Right cardiac atrium (tissue), 5 donors: Measurements from ENCODE around the gene VSIR. TPM values are rescaled to one million over a fixed set of nuclear protein-coding genes. Genes with fewer than 3 reads are reported as not detected.
A peak's percentile ranks its signal among the peaks of the same experiment; 100 is the strongest.

Experiments
- ATAC-seq, 2 donors: fragments of 200-7000 bp; cut with Tn5 transposase; one replicate each; pipeline versions ENCODE4 v1.8.0 to v1.9.1; 2020; ENCODE audit warnings: moderate library complexity in 2 of 2, mild to moderate bottlenecking in 1 of 2
- DNase-seq, 3 donors: peaks; one replicate each; pipeline ENCODE4 v3.0.0-alpha.2; 2020
- H3K27ac ChIP-seq: one replicate; pipeline ENCODE4 v1.5.1; 2013; ENCODE audit warnings: mild to moderate bottlenecking, low read length, control low read depth, moderate library complexity
- H3K27me3 ChIP-seq: one replicate; pipeline ENCODE4 v1.6.1; 2013; ENCODE audit not compliant: control insufficient read depth, insufficient read depth
- H3K4me1 ChIP-seq: one replicate; pipeline ENCODE4 v1.6.1; 2013; ENCODE audit warnings: low read length; ENCODE audit not compliant: control insufficient read depth, insufficient read depth
- H3K4me3 ChIP-seq: one replicate; pipeline ENCODE4 v1.5.1; 2013; ENCODE audit warnings: low read length, control low read depth
- H3K9me3 ChIP-seq: one replicate; pipeline ENCODE4 v1.6.1; 2013; ENCODE audit warnings: low read length; ENCODE audit not compliant: control insufficient read depth
- WGBS: extraction: QIAGEN DNeasy Blood & Tissue Kit; methylation state at CpG from one replicate; pipeline ENCODE4 v1.1.7; 2013; 5-methylcytosine and 5-hydroxymethylcytosine counted together
- intact Hi-C, 4 donors: fragments of 100-400 bp; cut with DNase I; formaldehyde crosslinking; loops; one replicate each; pipeline versions ENCODE4 v1.11.0 to v1.14.0; 2022 to 2023
- polyA plus RNA-seq: library from polyadenylated mRNA; stranded (reverse); fragments of 200-250 nt; gene quantifications from one replicate; pipeline ENCODE4 v1.2.3, GENCODE V29; 2013
- total RNA-seq, 4 donors: library from RNA; stranded (reverse); fragmentation: NEBNext Ultra II Directional; extraction: Animal tissue kit (Norgen Biotek cat#: 25700); gene quantifications; one replicate each; pipeline ENCODE4 v1.2.1, GENCODE V29; 2021
- donor health status: healthy with polysubstance abuse.
- donor health status: DM: no; HTN: yes; CAD: no.
- donor health status: DM: no; HTN: no; CAD: no.
- donor health status: DM: no; HTN: yes; CAD: no; lungs with severe emphysema.
- donor health status: DM: yes; HTN: yes; CAD: no.

VSIR gene
- total and polyA plus RNA-seq, 5 donors: 29.3 to 55.1 (median 36.8) TPM

DNA sequence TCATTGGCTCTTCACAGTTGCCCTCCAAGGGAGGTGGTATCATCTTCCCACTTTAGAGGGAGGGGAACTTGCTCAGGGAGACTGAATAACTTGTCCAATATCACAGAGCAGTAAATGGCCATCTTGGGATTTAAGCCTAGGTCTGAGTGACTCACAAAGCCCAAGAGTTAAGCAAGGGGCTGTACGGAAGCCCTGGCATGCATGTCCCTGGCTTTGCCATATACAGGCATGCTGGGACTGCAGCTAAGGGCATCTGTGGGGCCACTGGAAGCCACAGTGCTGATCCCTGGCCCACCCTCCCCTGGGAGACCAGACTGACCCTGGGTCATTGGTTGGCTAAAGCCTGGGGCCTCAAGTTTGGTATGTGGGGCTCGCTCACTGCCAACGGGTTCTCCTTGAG is 3.1 kb downstream of the VSIR start:
- DNase-seq: peak; percentile 36 to 67 (median 56)
- intact Hi-C loops: loop anchor here in 1 of 4 donors (5.0 kb wide), 1 partner anchor 53 kb away; the partner anchor contains the start of gene C10orf105
- 84% methylated on average over 3 of the region's 3 CpGs for WGBS
- Histone ChIP-seq H3K4me1 (peaks cover 31% of the 10 kb centered on the region), H3K27ac (peak overlapping the region; percentile 93), H3K4me3 (no peak overlapping the region), H3K9me3 (no peaks in the 10 kb centered on the region), H3K27me3 (no peaks in the 10 kb centered on the region)
- ATAC-seq: no peak

DNA sequence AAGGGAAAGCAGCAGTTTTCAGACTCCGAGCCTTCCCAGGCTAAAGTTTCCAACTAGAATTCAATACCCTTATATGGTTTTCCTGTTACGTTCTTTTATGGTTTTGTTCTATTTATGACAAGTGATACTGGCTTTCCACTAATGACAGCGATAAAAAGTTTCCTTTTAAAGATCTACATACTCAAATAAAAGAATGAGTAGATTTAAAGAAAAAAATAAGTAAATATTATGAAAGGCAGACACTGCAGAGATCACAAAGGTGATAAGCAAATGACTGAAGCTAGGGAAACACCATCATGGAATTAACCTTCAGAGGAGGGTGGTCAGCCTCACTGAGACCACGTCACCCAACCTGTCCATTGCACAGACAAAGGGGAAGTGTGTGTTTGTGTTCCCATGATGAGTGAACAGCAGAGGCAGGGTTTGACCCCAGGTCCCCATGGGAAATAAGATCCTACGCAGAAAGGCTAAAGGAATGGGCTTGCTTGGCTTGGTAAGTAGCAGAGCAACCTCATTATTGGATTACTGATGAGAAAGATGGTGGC is 4.0 kb downstream of the VSIR start:
- intact Hi-C loops: no loop called here
- H3K4me3 ChIP-seq: no peak overlapping the region
- 28% methylated on average over 5 of the region's 5 CpGs for WGBS
- peak overlapping the region; percentile 69 for H3K27ac ChIP-seq
- ATAC-seq: no peak
- no peaks in the 10 kb centered on the region for H3K9me3 ChIP-seq
- H3K27me3 ChIP-seq: no peaks in the 10 kb centered on the region
- peaks cover 39% of the 10 kb centered on the region for H3K4me1 ChIP-seq
- peak in 2 of 3 donors; percentile 21 to 27 for DNase-seq

- intact Hi-C loops: no loop called here
- H3K27ac ChIP-seq: peak overlapping the region; percentile 88
- peak; percentile 18 to 40 for ATAC-seq
- no peaks in the 10 kb centered on the region for H3K9me3 ChIP-seq
- H3K27me3 ChIP-seq: no peaks in the 10 kb centered on the region
- peak; percentile 84 to 94 (median 92) for DNase-seq
- 31% methylated on average over 10 of the region's 10 CpGs for WGBS
- H3K4me1 ChIP-seq: peaks cover 37% of the 10 kb centered on the region
- no peak overlapping the region for H3K4me3 ChIP-seq
Measured at GRCh38 chr10:71767420-71768035, 5.8 kb downstream of the VSIR start.

DNA sequence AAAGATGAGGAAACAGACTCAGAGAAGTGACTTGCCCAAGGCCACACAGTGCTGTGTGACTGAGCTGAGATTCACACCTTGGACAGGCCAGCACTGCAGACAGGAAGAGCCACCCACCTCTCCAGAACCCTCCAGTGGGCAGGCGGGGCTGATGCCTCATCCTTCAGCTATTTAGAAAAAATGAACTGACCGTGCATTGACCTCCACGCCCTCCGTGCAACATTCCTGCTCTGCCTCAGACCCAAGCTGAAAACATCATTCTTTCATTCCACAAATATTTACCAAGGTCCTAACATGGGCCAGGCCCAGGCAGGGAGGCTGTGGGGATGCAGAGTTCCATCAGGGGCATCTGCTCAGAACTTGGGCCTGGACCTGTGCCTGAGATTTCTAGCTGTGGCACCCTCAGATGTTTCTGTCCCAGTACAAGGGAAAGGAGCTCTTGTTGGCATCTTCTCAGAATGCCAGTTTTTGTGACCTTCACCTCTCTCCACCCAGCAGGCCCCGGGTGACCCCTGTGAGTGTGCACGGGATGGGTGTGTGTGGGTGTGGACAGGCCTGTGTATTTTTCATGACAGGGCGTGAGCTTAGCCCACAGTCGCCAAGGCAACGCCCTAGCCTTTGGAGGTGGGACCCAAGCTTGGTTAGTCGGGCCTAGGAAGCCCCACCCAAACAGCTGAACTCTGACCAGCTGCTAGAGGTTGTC is 6.5 kb downstream of the VSIR start:
- Histone ChIP-seq H3K27ac (peak overlapping the region; percentile 88), H3K4me3 (no peak overlapping the region), H3K9me3 (no peaks in the 10 kb centered on the region), H3K4me1 (peaks cover 35% of the 10 kb centered on the region), H3K27me3 (no peaks in the 10 kb centered on the region)
- intact Hi-C loops: no loop called here
- WGBS: 38% methylated on average over 10 of the region's 10 CpGs
- DNase-seq (peak; percentile 89 to 93 (median 90)), ATAC-seq (peak; percentile 73 to 87)

DNA sequence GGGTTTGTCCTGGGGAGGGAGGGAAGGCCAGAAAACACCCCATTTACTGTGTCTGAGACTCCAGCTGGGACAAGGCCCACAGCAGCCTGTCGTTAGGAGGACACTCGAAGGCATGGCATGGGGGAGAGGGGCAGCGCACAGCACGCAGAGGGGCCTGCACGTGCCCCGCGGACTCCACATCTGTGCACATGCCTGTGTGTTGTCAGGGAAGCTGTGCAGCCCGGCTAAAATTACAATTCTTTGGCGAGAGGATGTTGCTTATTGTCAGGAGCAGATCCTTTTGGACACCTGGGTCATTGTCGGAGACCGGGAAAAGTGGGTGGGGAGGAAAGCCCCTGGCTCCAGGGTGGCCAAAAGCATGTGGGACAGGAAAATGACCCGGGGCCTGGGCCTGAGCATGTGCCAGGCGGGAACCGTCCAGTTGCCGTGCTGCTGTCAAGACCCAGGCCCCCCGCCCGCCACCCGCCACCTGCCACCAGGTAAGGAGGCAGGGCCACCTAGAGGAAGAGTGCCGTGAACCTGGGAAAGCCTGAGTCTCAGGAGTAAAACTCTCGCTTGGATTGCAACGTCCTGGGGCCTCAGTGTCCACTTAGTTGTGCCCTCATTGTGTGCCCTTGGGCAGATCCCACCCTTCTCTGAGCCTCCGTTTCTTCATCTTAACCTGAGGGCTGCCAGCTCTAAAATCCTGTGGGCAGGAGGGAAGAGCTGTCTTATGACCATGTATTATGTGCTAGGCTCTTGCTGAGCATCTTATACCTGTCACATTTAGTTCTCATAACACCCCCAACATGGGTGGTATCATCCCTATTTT is 7.2 kb downstream of the VSIR start:
- no peak for ATAC-seq
- Histone ChIP-seq H3K27ac (peak overlapping the region; percentile 88), H3K4me3 (no peak overlapping the region), H3K4me1 (peaks cover 29% of the 10 kb centered on the region), H3K27me3 (no peaks in the 10 kb centered on the region), H3K9me3 (no peaks in the 10 kb centered on the region)
- intact Hi-C loops: no loop called here
- DNase-seq: peak in 2 of 3 donors; percentile 69 to 70
- WGBS: 70% methylated on average over 22 of the region's 22 CpGs

DNA sequence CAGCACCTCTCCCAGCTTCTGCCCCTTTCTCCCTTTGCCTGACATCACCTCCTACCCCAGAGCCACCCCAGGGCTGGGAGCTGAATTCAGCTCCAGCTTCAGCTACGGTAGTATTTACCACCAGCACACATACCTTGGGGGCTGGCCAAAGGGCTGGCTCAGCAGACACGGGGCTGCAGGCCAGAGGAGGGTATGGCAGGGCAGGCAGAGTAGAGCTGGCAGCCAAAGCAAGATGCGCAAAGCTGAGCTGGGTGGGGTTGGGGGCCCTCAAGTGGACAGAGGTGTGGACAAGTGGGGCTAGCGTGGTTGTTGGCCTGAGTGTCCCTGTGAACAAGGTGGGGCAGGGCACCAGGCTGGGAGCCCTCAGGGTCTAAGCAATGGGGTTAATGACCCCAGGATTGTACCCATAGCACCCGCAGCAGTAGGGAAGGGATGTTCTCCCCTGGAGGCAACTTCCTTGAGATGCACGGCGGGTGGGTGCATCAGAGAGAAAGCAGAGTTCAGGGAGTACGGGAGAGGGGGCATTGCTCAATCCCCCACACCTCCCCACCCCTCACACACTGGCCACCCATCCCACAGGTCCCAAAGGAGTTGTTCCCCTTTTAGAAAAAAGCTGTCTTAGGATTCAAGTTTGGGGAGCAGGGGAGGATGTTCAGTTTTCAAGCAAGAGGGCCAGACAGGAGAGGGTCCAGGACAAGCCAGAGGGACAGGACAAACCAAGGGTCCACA is 8.0 kb downstream of the VSIR start:
- H3K9me3 ChIP-seq: no peaks in the 10 kb centered on the region
- ATAC-seq (peak in 1 of 2 donors; percentile 20), DNase-seq (peak in 2 of 3 donors; percentile 78 to 84)
- H3K4me3 ChIP-seq: no peak overlapping the region
- H3K4me1 ChIP-seq: peaks cover 22% of the 10 kb centered on the region
- intact Hi-C loops: no loop called here
- peak overlapping the region; percentile 57 for H3K27ac ChIP-seq
- WGBS: 51% methylated on average over 8 of the region's 8 CpGs
- H3K27me3 ChIP-seq: no peaks in the 10 kb centered on the region

DNA sequence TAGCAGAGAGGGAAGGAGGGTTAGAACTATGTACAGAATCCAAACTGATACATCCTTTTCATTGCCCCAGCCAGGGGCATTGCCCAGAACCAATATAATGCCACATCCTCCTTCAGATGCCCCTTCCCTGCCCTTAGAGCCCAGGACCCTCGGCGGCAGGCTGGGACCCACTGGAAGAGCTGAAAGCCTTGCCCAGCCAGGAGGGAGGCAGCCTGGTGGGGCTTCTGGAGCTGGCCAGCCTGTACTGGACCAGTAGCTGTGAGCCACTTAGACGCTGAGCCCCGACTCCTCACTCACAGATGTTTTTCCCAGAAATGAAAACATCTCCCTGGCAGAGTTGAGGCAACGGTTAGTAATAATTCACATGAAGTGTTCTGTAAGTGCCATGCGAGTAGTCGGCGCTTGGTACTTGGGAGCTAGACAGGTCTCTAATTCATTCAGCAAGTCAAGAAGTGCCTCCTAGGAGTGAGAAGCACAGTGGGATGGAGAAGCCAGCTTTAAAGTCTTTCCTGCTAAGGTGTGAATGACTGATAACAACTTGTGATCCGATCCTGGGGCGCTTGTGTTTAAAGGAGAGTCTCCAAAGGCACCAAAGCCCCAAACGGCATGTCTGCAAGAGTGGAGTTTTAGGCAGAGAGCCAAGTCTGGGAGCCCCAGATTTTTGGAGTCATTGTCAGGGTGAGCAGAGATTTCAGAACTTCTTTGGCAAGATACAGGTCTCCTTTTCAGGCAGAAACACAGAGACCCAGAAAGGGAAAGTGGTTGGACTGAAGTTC is 9.8 kb downstream of the VSIR start:
- H3K27ac ChIP-seq: no peak overlapping the region
- ATAC-seq: no peak

GRCh38 chr10:71762324-71762723 is 11.0 kb downstream of the VSIR start:
- intact Hi-C loops: no loop called here
- 92% methylated on average over 5 of the region's 5 CpGs for WGBS
- DNase-seq: peak in 2 of 3 donors; percentile 28 to 40
- H3K4me1 ChIP-seq: peaks cover 12% of the 10 kb centered on the region
- no peaks in the 10 kb centered on the region for H3K9me3 ChIP-seq
- no peak for ATAC-seq
- no peak overlapping the region for H3K4me3 ChIP-seq
- H3K27me3 ChIP-seq: no peaks in the 10 kb centered on the region
- no peak overlapping the region for H3K27ac ChIP-seq

More for the DNA sequence above, 9.8 kb downstream of the VSIR start:
- peaks cover 19% of the 10 kb centered on the region for H3K4me1 ChIP-seq
- WGBS: 61% methylated on average over 11 of the region's 11 CpGs
- peak in 2 of 3 donors; percentile 36 to 39 for DNase-seq
- H3K27me3 ChIP-seq: no peaks in the 10 kb centered on the region
- H3K9me3 ChIP-seq: no peaks in the 10 kb centered on the region
- H3K4me3 ChIP-seq: no peak overlapping the region
- intact Hi-C loops: no loop called here

GRCh38 chr10:71761541-71762113 is 11.7 kb downstream of the VSIR start:
- H3K4me1 ChIP-seq: peaks cover 9% of the 10 kb centered on the region
- no peak overlapping the region for H3K4me3 ChIP-seq
- no peaks in the 10 kb centered on the region for H3K9me3 ChIP-seq
- no peak overlapping the region for H3K27ac ChIP-seq
- ATAC-seq (no peak), DNase-seq (peak in 2 of 3 donors; percentile 56 to 59)
- H3K27me3 ChIP-seq: no peaks in the 10 kb centered on the region
- WGBS: 91% methylated on average over 26 of the region's 26 CpGs
- intact Hi-C loops: no loop called here
